ENCODE measurements around the gene NGRN.

DNA sequence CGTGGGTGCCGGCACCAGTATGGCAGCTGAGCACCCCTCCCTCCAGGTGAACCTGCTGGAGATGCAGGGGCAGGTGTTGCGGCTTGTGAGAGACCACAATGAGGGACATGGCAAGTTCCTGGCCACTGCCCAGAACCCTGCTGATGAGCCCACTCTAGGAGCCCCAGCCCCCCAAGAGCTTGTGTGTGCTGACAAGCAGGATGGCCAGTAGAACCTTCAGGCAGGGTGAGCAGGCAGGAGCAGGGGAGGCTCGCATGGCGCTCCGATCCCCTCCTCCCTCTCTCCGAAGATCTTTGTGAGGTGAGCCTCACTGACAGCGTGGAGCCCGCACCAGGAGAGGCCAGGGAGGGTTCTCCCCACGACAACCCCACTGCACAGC is 29.8 kb downstream of the NGRN start:
- TF ChIP-seq CTCF (conservative IDR thresholded peaks at IDR 0.05; ENCODE audit: low read depth in 2 of 2), result no peak
- no peak for TF ChIP-seq EZH2 (IDR thresholded peaks at IDR 0.05; ENCODE audit: low read depth, unreplicated experiment)
- no peak for TF ChIP-seq ZNF114 (CRISPR knock-in tag; IDR thresholded peaks at IDR 0.05)
- no peak for TF ChIP-seq POLR2AphosphoS5 (IDR thresholded peaks at IDR 0.05; ENCODE audit: low read depth)
- TF ChIP-seq, protein P1, sequence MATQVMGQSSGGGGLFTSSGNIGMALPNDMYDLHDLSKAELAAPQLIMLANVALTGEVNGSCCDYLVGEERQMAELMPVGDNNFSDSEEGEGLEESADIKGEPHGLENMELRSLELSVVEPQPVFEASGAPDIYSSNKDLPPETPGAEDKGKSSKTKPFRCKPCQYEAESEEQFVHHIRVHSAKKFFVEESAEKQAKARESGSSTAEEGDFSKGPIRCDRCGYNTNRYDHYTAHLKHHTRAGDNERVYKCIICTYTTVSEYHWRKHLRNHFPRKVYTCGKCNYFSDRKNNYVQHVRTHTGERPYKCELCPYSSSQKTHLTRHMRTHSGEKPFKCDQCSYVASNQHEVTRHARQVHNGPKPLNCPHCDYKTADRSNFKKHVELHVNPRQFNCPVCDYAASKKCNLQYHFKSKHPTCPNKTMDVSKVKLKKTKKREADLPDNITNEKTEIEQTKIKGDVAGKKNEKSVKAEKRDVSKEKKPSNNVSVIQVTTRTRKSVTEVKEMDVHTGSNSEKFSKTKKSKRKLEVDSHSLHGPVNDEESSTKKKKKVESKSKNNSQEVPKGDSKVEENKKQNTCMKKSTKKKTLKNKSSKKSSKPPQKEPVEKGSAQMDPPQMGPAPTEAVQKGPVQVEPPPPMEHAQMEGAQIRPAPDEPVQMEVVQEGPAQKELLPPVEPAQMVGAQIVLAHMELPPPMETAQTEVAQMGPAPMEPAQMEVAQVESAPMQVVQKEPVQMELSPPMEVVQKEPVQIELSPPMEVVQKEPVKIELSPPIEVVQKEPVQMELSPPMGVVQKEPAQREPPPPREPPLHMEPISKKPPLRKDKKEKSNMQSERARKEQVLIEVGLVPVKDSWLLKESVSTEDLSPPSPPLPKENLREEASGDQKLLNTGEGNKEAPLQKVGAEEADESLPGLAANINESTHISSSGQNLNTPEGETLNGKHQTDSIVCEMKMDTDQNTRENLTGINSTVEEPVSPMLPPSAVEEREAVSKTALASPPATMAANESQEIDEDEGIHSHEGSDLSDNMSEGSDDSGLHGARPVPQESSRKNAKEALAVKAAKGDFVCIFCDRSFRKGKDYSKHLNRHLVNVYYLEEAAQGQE (IDR thresholded peaks at IDR 0.05; ENCODE audit: unreplicated experiment), result no peak
- no peak for TF ChIP-seq EZH2phosphoT487 (IDR thresholded peaks at IDR 0.05; ENCODE audit: unreplicated experiment)
- TF ChIP-seq STAT1 (IDR thresholded peaks at IDR 0.05; ENCODE audit: unreplicated experiment), result no peak
- TF ChIP-seq NANOG (IDR thresholded peaks at IDR 0.05; ENCODE audit: borderline replicate concordance), result no peak
- no peak for TF ChIP-seq JUNB (IDR thresholded peaks at IDR 0.05; ENCODE audit: unreplicated experiment)
- no peak for TF ChIP-seq ETS1 (IDR thresholded peaks at IDR 0.05)
- TF ChIP-seq CREB1 (CRISPR knock-in tag; IDR thresholded peaks at IDR 0.05; ENCODE audit: low read depth), result no peak
- no peak for TF ChIP-seq ZNF331 (CRISPR knock-in tag; IDR thresholded peaks at IDR 0.05; ENCODE audit: low read depth)
- TF ChIP-seq, protein P2, sequence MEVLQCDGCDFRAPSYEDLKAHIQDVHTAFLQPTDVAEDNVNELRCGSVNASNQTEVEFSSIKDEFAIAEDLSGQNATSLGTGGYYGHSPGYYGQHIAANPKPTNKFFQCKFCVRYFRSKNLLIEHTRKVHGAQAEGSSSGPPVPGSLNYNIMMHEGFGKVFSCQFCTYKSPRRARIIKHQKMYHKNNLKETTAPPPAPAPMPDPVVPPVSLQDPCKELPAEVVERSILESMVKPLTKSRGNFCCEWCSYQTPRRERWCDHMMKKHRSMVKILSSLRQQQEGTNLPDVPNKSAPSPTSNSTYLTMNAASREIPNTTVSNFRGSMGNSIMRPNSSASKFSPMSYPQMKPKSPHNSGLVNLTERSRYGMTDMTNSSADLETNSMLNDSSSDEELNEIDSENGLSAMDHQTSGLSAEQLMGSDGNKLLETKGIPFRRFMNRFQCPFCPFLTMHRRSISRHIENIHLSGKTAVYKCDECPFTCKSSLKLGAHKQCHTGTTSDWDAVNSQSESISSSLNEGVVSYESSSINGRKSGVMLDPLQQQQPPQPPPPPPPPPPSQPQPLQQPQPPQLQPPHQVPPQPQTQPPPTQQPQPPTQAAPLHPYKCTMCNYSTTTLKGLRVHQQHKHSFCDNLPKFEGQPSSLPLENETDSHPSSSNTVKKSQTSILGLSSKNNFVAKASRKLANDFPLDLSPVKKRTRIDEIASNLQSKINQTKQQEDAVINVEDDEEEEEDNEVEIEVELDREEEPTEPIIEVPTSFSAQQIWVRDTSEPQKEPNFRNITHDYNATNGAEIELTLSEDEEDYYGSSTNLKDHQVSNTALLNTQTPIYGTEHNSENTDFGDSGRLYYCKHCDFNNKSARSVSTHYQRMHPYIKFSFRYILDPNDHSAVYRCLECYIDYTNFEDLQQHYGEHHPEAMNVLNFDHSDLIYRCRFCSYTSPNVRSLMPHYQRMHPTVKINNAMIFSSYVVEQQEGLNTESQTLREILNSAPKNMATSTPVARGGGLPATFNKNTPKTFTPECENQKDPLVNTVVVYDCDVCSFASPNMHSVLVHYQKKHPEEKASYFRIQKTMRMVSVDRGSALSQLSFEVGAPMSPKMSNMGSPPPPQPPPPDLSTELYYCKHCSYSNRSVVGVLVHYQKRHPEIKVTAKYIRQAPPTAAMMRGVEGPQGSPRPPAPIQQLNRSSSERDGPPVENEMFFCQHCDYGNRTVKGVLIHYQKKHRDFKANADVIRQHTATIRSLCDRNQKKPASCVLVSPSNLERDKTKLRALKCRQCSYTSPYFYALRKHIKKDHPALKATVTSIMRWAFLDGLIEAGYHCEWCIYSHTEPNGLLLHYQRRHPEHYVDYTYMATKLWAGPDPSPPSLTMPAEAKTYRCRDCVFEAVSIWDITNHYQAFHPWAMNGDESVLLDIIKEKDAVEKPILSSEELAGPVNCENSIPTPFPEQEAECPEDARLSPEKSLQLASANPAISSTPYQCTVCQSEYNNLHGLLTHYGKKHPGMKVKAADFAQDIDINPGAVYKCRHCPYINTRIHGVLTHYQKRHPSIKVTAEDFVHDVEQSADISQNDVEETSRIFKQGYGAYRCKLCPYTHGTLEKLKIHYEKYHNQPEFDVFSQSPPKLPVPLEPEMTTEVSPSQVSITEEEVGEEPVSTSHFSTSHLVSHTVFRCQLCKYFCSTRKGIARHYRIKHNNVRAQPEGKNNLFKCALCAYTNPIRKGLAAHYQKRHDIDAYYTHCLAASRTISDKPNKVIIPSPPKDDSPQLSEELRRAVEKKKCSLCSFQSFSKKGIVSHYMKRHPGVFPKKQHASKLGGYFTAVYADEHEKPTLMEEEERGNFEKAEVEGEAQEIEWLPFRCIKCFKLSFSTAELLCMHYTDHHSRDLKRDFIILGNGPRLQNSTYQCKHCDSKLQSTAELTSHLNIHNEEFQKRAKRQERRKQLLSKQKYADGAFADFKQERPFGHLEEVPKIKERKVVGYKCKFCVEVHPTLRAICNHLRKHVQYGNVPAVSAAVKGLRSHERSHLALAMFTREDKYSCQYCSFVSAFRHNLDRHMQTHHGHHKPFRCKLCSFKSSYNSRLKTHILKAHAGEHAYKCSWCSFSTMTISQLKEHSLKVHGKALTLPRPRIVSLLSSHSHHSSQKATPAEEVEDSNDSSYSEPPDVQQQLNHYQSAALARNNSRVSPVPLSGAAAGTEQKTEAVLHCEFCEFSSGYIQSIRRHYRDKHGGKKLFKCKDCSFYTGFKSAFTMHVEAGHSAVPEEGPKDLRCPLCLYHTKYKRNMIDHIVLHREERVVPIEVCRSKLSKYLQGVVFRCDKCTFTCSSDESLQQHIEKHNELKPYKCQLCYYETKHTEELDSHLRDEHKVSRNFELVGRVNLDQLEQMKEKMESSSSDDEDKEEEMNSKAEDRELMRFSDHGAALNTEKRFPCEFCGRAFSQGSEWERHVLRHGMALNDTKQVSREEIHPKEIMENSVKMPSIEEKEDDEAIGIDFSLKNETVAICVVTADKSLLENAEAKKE (CRISPR knock-in tag; IDR thresholded peaks at IDR 0.05), result no peak
